ENCODE results near the gene XPNPEP2. TPM values are rescaled to one million over a fixed set of nuclear protein-coding genes. Genes with fewer than 3 reads are reported as not detected.

The XPNPEP2 gene
- total RNA-seq, 1 donor from 2014 or later = not detected

GRCh38 chrX:129779086-129779672, 40.4 kb downstream of the XPNPEP2 start:
- DNase-seq (ENCODE audit: low read depth in 2 of 2) = no peak

DNA sequence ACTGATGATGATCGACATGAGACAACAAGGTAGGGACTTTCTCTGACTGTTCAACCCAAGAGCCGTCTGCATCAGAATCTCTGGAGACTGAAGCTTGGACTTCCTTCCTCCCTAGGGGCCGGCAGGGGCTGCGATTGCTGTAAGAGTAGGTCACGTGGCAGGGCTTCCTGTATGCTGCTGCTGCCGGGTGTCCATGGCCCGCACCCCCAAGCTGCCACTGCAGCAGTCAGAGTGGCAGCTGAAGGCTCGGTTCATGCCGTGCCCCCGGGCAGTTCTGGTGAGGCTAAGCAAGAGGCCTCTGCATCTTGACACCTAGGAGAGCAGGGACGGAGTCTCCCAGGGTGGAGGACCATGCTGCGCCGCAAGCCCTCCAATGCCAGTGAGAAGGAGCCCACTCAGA, 41.0 kb downstream of the XPNPEP2 start, which contains the start of gene SASH3:
TSS of gene SASH3 (plus strand) at position 203 of the 400 bp plus-strand sequence. CDS start at position 352, 149 bp downstream.
- DNase-seq (ENCODE audit: low read depth in 2 of 2) = no peak

DNA sequence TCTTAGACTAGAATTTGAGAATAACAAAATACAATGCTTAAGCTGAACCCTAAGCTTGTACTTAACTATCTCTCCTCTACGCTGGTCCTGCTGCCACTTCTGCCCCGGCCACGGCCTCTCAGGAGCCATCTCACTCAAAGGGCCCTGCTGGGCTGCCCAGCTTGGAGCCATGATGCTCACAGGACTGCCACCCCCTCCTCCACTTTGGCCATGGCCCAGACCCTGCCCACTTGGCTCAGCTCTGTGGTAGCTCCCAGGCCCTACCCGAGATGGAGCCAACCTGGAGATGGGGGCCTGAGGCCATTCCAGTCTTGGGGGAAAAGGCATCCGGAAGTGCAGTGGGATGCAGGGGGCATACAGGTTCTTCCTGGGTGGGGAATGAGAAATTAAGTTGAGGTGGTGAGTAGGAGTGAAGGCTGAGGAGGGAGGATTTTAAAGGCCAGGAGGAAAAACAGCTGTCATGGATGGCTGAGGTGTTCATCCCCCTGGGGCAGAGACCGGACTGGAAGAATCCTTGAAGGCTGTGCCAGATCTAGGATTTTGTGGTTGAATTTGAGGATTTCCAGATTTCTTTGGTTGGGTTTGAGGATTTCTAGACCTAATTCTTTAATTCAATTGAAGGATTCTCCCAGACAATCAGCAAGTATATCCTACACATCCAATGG, 41.8 kb downstream of the XPNPEP2 start:
- DNase-seq (ENCODE audit: low read depth in 2 of 2) = no peak

- DNase-seq (ENCODE audit: low read depth in 2 of 2) = no peak
Measured at GRCh38 chrX:129781134-129781672, 42.4 kb downstream of the XPNPEP2 start.

- no peak for DNase-seq (ENCODE audit: low read depth in 2 of 2)
Measured at GRCh38 chrX:129781680-129782495, 43.1 kb downstream of the XPNPEP2 start.

DNA sequence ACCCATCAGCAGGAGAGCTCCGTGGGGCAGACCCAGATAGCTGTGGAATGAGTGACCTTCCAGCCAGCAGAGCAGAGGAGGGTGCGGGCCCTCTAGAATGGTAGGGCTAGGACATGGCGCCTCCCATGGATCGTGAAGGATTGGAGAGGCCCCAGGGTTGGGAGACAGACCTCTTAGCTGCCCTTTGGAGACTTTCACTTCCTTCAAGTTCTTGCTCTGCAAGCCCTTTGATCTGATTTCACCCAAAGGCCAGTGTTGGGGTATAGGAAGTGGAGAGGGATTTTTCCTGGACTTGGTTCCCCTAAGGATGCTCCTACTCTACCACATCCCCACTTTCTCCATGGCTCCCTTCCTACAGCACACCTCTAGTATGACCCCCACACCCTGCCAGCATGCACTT, 43.9 kb downstream of the XPNPEP2 start:
- no peak for DNase-seq (ENCODE audit: low read depth in 2 of 2)

DNA sequence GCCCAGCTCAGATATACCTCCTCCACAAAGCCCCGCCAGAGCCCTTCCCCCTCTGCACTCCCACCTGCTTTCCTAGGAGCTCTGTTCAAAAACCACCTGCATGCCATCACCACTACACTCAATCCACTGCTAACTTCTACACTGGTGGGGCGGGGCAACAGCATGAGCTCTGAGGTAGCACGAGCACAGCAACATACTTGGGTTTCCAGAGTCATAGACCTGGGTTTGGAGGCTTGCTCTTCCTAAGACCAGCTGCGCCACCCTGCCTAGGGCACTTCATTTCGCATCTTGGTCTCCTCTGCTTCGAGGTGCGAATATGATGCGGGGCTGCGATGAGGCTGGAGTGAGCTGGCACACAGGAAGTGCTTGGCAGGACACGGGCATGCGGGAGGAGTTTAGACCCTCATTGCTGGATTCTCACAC, 44.5 kb downstream of the XPNPEP2 start:
- no peak for DNase-seq (ENCODE audit: low read depth in 2 of 2)

DNA sequence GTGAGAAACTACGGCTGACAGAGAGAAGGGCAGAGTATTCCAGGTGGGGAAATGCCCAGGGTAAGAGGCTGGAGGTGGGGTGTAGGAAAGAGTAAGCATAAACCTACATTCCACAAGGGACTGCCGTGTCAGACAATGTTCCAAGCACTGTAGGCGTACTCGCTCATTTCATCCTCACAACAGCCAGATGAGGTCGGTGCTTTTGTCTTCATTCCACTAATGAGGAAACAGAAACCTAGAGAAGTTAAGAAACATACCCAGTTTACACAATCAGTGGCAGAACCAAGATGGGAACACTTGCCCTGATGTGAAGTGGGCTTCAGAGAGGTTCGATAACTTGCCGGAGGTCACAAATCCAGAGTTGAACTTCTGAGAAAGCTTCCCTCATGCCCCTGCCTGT, 45.6 kb downstream of the XPNPEP2 start:
- DNase-seq (ENCODE audit: low read depth in 2 of 2) = no peak

GRCh38 chrX:129785160-129785947, 46.6 kb downstream of the XPNPEP2 start:
- no peak for DNase-seq (ENCODE audit: low read depth in 2 of 2)

DNA sequence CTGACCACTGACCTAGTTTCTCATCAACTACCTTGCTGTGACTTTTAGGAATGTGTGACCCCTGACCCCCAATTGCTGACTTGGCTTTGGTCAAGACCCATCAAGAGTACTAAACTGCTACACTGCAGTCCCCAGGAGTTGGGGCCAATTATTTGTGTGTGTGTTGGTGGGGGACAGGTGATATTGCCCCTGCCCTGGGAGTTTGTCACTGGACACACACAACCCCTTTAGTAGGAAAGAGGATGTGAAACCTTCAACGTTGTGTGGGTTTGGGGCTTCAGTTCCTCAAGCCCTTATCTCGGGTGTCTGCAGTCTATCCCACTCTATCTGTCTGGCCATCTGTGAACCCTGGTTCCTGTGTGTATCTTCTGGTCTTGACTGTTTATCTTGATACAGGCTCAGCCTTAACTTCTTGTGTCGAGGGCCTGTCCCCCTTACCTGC, 47.5 kb downstream of the XPNPEP2 start:
- DNase-seq (ENCODE audit: low read depth in 2 of 2) = no peak

- DNase-seq (ENCODE audit: low read depth in 2 of 2) = no peak
Measured at GRCh38 chrX:129787336-129788055, 48.7 kb downstream of the XPNPEP2 start.

- no peak for DNase-seq (ENCODE audit: low read depth in 2 of 2)
Measured at GRCh38 chrX:129788527-129788926, 49.7 kb downstream of the XPNPEP2 start.

DNA sequence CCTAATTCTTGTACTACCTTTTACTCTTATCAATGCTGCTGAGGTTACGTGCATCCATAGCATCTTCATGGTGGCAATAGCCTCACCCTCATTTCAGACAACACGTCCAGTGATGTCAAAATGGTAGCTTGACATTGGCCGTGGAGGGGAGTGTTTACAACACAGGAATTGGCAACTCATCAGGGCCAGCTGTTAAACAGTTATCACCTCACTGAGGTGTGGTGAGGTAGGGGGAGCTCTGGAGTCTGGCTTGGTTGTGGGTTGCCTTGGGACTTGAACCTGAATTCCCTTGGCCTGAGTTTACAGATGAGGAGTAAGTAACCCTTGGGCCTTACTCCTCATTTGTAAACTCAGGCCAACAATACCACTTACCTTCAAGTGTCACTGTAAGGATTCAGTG, 51.4 kb downstream of the XPNPEP2 start:
- DNase-seq (ENCODE audit: low read depth in 2 of 2) = no peak

DNA sequence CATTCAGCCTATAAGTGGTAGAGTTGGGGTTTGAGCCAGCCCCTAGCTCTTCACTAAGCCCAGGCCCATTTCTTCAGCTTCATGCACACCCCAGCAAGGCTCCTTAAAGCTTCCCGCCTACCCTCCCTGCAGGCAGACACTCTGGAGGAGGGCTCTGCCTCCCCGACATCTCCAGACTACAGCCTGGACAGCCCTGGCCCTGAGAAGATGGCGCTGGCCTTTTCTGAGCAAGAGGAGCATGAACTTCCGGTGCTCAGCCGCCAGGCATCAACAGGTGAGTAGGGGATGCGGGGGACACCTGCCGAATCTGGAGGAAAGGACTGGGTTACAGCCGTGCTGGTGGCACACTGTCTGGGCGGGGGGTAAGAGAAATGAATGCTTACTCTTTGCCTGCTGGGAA, 52.0 kb downstream of the XPNPEP2 start:
- no peak for DNase-seq (ENCODE audit: low read depth in 2 of 2)

DNA sequence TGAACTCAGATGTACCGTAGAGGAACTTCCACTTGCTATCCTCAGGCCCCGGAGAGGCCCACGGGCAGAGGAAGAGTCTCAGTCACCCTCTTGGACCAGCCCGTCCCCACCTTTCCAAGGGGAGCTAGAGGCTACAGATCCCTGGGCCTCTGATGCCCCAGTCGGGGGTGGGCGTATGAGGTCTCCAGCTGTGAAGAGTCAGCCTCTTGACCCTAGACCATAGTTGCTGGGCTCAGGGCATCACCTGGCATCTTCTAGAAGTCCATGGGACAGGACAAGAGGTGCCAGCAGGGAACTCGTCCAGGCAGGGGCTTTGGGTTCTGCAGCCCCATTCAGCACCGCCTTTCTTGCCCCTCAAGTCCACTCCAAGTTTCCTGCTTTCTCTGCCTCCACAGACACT, 52.6 kb downstream of the XPNPEP2 start:
- no peak for DNase-seq (ENCODE audit: low read depth in 2 of 2)

- DNase-seq (ENCODE audit: low read depth in 2 of 2) = no peak
Measured at GRCh38 chrX:129791961-129792570, 53.3 kb downstream of the XPNPEP2 start.

DNA sequence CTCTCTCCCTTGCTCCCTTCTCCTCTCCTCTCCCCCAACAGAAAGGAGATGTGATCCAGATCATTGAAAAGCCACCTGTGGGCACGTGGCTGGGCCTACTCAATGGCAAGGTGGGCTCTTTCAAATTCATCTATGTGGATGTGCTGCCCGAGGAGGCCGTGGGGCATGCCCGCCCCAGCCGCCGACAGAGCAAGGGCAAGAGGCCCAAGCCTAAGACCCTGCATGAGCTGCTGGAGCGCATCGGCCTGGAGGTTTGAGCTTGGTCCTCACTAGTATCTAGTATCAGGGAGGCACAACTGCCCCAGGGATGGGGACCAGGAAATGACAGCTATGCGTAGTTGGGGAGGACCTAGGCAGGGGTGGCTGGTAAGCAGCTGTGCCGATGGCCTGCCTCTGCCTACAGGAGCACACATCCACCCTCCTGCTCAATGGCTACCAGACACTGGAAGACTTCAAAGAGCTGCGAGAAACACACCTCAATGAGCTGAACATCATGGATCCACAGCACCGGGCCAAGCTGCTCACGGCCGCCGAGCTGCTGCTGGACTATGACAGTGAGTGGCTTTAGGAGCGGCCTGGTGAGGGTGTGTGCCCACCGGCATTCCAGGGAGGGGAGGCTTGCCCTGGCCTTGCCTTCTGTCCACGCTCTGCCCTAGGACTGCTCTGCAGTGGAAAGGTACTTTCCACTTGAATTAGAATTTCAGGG, 54.0 kb downstream of the XPNPEP2 start:
- DNase-seq (ENCODE audit: low read depth in 2 of 2) = no peak

- no peak for DNase-seq (ENCODE audit: low read depth in 2 of 2)
Measured at GRCh38 chrX:129793604-129794191, 54.9 kb downstream of the XPNPEP2 start.

DNA sequence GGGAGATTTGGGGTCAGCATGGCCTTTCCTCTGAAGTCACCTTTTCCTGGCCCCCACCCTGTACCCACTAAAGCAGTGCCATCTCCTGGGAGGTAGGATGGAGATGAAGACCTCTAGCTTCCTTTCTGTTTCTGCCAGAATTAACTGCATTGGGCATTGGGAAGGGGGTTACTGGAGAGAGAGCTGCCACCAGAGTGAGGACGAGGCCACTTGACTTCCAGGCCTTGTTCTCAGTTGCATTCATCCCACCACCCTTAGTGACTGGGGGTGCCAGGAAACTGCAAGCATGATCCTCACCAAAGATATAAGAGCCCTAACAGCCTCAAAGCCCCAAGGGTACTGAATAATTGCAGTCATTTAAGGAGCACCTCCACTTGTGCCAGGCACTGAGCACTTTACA, 56.8 kb downstream of the XPNPEP2 start:
- DNase-seq (ENCODE audit: low read depth in 2 of 2) = no peak

Measured in lung microvascular endothelial cell (primary cell).